HG02588 (cell line): Measurements from ENCODE around the gene ZFHX2.

Source experiments
- ATAC-seq: cut with Tn5 transposase; IDR thresholded peaks from one replicate; pipeline ENCODE4 v1.9.1; 2021; ENCODE audit warnings: mild to moderate bottlenecking, moderate library complexity; ENCODE audit not compliant: unreplicated experiment

ZFHX2 gene

GRCh38 chr14:23481362-23481970, 70.1 kb downstream of the ZFHX2 start:
- ATAC-seq: no peak

- no peak for ATAC-seq
Measured at GRCh38 chr14:23478109-23478759, 73.3 kb downstream of the ZFHX2 start.

GRCh38 chr14:23470947-23471346, 80.6 kb downstream of the ZFHX2 start:
- no peak for ATAC-seq
